CD4-positive, alpha-beta T cell (primary cell): Measurements from ENCODE around the gene HK1. TPM values are rescaled to one million over a fixed set of nuclear protein-coding genes. Genes with fewer than 3 reads are reported as not detected.
"Not testable (repeated sequence)": the region's sequence is repeated elsewhere in the genome, so short reads cannot be mapped to it uniquely, and the experiment has no call there.

Experiments used
- ATAC-seq: fragments of 200-7000 bp; cut with Tn5 transposase; one replicate; pipeline ENCODE4 v1.10.0; 2022; ENCODE audit warnings: mild to moderate bottlenecking; ENCODE audit not compliant: poor library complexity
- CTCF ChIA-PET: fragments of 350-600 bp; sonication (Branson Sonifier 250); formaldehyde crosslinking; loops from one replicate; lab custom pipeline; 2021; ENCODE audit warnings: antibody characterized with exemption, inconsistent platforms; lab: Charles Lee
- POLR2A ChIA-PET: fragments of 350-600 bp; sonication (Branson Sonifier 250); formaldehyde crosslinking; loops from one replicate; lab custom pipeline; 2021; ENCODE audit warnings: antibody characterized with exemption, inconsistent platforms; lab: Charles Lee
- DNase-seq, 14 experiments: peaks; one replicate each; pipeline ENCODE4 v3.0.0-alpha.2; 2013 to 2020; ENCODE audit warnings: mixed read lengths in 2 of 14
- H3K27ac ChIP-seq, 2 donors: one replicate each; pipeline versions ENCODE4 v1.5.1 to v1.7.0; 2013; ENCODE audit warnings: low read length in 2 of 2, low read depth in 1 of 2, mild to moderate bottlenecking in 1 of 2
- H3K27me3 ChIP-seq, 2 experiments: 1 replicate in 1 of 2; 2 replicates in 1 of 2; pipeline versions ENCODE4 v1.6.1 to v1.7.0; 2013; ENCODE audit warnings: low read length in 2 of 2, control low read depth in 1 of 2, mild to moderate bottlenecking in 1 of 2, moderate library complexity in 1 of 2; ENCODE audit not compliant: insufficient read depth in 2 of 2, control insufficient read depth in 1 of 2
- H3K36me3 ChIP-seq: one replicate; pipeline ENCODE4 v1.6.1; 2013; ENCODE audit warnings: low read length, control low read depth; ENCODE audit not compliant: insufficient read depth
- H3K4me1 ChIP-seq: one replicate; pipeline ENCODE4 v1.6.1; 2013; ENCODE audit warnings: low read length, control low read depth; ENCODE audit not compliant: insufficient read depth
- H3K4me3 ChIP-seq: one replicate; pipeline ENCODE4 v1.5.1; 2013; ENCODE audit warnings: mild to moderate bottlenecking, low read length, moderate library complexity
- H3K9me3 ChIP-seq, 2 experiments: 1 replicate in 1 of 2; 2 replicates in 1 of 2; pipeline versions ENCODE4 v1.6.1 to v1.7.0; 2013; ENCODE audit warnings: low read length in 2 of 2, mild to moderate bottlenecking in 2 of 2, control low read depth in 1 of 2, moderate library complexity in 1 of 2; ENCODE audit not compliant: control insufficient read depth in 1 of 2, insufficient read depth in 1 of 2
- H3K27ac Mint-ChIP-seq: one replicate; pipeline ENCODE4 v1.8.0; 2020; ENCODE audit warnings: mixed read lengths
- H3K27me3 Mint-ChIP-seq: one replicate; pipeline ENCODE4 v1.8.0; 2021; ENCODE audit warnings: mixed read lengths
- H3K36me3 Mint-ChIP-seq: one replicate; pipeline ENCODE4 v1.8.0; 2021; ENCODE audit warnings: low read depth, mixed read lengths
- H3K4me1 Mint-ChIP-seq: one replicate; pipeline ENCODE4 v1.8.0; 2021; ENCODE audit warnings: low read depth, mixed read lengths
- H3K4me3 Mint-ChIP-seq: one replicate; pipeline ENCODE4 v1.8.0; 2020; ENCODE audit warnings: mild to moderate bottlenecking, mixed read lengths
- H3K9me3 Mint-ChIP-seq: one replicate; pipeline ENCODE4 v1.8.0; 2020; ENCODE audit warnings: mixed read lengths
- intact Hi-C, 2 experiments: fragments of 100-400 bp; cut with DNase I in 1 of 2; cut with micrococcal nuclease in 1 of 2; formaldehyde crosslinking; loops; one replicate each; pipeline versions ENCODE4 v1.15.1 to v1.9.0; 2023 to 2025; cut with DNase I, micrococcal nuclease
- total RNA-seq, 174 experiments: library from RNA in 2 of 174; stranded (reverse) in 2 of 174; gene quantifications; one replicate each; pipeline ENCODE4 v1.2.3 and lab custom pipeline; 2021 to 2026
- TF ChIP-seq, protein P1 (sequence below): fragments of 200-600 bp; IDR thresholded peaks from one replicate; pipeline ENCODE4 v1.8.0; 2022; ENCODE audit warnings: antibody characterized with exemption, mild to moderate bottlenecking

The HK1 gene
- total RNA-seq, 2 experiments from 2014 or later, result 45.6 to 48.1 TPM

DNA sequence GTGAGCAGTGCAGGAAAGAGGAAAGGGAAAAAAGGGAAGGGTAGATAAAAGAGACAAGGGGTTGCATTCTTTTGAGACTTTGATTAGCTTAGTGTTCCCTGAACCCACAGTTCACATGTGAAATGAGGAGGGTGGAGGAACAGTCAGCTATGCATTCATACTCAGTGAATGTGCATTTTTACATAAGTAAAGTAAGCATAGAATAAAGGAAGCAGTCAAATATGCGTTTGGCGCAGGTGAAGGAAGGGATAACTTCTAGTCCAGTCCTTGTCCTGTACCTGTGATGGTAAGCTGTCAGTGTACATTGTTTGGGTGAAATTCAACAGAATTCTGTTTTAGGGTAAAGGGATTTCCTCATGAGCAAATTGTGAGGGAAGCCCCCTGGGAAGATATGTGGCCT lies 28.1 kb downstream of the HK1 start:
- H3K4me1 Mint-ChIP-seq, result no peaks in the 10 kb centered on the region

DNA sequence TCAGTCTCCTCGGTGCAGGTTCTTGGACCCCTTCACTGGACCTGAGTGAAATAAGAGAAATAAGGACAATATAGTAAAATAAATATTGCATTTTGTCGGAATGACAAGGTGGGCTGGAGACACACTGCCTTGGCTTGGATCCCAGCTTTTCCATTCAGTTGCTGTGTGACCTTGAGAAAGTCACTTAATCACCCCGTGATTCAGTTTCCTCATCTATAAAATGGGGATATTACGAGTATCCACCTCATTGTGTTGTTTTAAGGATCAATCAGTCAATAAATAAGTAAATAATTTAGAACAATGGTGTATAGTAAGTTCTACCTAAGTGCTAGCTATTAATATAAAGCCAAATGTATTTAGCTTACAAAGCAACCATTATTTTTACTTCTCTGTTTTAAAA lies 29.1 kb downstream of the HK1 start:
- Mint-ChIP-seq H3K27ac (no peak overlapping the region), H3K4me1 (no peaks in the 10 kb centered on the region), H3K9me3 (no peaks in the 10 kb centered on the region), H3K36me3 (no peaks in the 10 kb centered on the region), H3K27me3 (no peaks in the 10 kb centered on the region), H3K4me3 (no peak overlapping the region)
- H3K27me3 ChIP-seq, result no peaks in the 10 kb centered on the region
- ChIA-PET CTCF (interaction anchor here (2.1 kb wide), 1 partner anchor 85 kb away, joined by 6 read pairs; no protein-coding TSS in a partner anchor), POLR2A (no interaction called here)
- no peaks in the 10 kb centered on the region for H3K4me1 ChIP-seq
- H3K36me3 ChIP-seq, result no peaks in the 10 kb centered on the region
- H3K4me3 ChIP-seq, result no peak overlapping the region
- TF ChIP-seq, protein P1, sequence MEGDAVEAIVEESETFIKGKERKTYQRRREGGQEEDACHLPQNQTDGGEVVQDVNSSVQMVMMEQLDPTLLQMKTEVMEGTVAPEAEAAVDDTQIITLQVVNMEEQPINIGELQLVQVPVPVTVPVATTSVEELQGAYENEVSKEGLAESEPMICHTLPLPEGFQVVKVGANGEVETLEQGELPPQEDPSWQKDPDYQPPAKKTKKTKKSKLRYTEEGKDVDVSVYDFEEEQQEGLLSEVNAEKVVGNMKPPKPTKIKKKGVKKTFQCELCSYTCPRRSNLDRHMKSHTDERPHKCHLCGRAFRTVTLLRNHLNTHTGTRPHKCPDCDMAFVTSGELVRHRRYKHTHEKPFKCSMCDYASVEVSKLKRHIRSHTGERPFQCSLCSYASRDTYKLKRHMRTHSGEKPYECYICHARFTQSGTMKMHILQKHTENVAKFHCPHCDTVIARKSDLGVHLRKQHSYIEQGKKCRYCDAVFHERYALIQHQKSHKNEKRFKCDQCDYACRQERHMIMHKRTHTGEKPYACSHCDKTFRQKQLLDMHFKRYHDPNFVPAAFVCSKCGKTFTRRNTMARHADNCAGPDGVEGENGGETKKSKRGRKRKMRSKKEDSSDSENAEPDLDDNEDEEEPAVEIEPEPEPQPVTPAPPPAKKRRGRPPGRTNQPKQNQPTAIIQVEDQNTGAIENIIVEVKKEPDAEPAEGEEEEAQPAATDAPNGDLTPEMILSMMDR, result no peak
- intact Hi-C loops, result no loop called here
- DNase-seq, result no peak
- H3K9me3 ChIP-seq, result no peaks in the 10 kb centered on the region
- H3K27ac ChIP-seq, result no peak overlapping the region
- ATAC-seq, result no peak

More for the DNA sequence above, 28.1 kb downstream of the HK1 start:
- H3K9me3 Mint-ChIP-seq, result no peaks in the 10 kb centered on the region
- no peaks in the 10 kb centered on the region for H3K36me3 Mint-ChIP-seq
- H3K9me3 ChIP-seq, result no peaks in the 10 kb centered on the region
- H3K27ac ChIP-seq, result no peak overlapping the region
- DNase-seq, result no peak
- intact Hi-C loops, result no loop called here
- H3K27me3 ChIP-seq, result no peaks in the 10 kb centered on the region
- POLR2A ChIA-PET, result no interaction called here
- H3K27me3 Mint-ChIP-seq, result no peaks in the 10 kb centered on the region
- CTCF ChIA-PET, result interaction anchor here (2.1 kb wide), 1 partner anchor 86 kb away, joined by 6 read pairs; no protein-coding TSS in a partner anchor
- no peak overlapping the region for H3K4me3 ChIP-seq
- no peak for ATAC-seq
- no peaks in the 10 kb centered on the region for H3K4me1 ChIP-seq
- H3K36me3 ChIP-seq, result no peaks in the 10 kb centered on the region
- no peak overlapping the region for H3K27ac Mint-ChIP-seq
- TF ChIP-seq, protein P1, result no peak
- H3K4me3 Mint-ChIP-seq, result no peak overlapping the region

DNA sequence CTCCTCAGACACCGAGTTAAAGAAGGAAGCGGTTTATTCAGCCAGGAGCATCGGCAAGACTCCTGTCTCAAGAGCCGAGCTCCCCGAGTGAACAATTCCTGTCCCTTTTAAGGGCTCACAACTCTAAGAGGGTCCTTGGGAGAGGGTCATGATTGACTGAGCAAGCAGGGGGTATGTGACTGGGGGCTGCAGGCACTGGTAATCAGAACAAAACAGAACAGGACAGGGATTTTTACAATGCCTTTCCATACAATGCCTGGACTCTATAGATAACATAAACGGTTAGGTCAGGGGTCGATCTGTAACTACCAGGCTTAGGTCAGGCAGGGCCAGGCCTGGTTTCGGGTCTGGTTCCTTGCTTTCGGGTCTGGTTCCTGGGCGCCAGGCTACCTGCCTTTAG lies 30.0 kb downstream of the HK1 start:
- H3K9me3 Mint-ChIP-seq, H3K4me3 Mint-ChIP-seq, H3K27me3 ChIP-seq, H3K36me3 ChIP-seq, H3K27ac Mint-ChIP-seq, POLR2A ChIA-PET, intact Hi-C loops, H3K4me3 ChIP-seq, H3K36me3 Mint-ChIP-seq, H3K4me1 ChIP-seq, H3K27me3 Mint-ChIP-seq, DNase-seq, H3K27ac ChIP-seq, H3K9me3 ChIP-seq, ATAC-seq, H3K4me1 Mint-ChIP-seq: not testable (repeated sequence)
- CTCF ChIA-PET, result interaction anchor here (1.2 kb wide), 1 partner anchor 838 kb away, joined by 3 read pairs; no protein-coding TSS in a partner anchor

DNA sequence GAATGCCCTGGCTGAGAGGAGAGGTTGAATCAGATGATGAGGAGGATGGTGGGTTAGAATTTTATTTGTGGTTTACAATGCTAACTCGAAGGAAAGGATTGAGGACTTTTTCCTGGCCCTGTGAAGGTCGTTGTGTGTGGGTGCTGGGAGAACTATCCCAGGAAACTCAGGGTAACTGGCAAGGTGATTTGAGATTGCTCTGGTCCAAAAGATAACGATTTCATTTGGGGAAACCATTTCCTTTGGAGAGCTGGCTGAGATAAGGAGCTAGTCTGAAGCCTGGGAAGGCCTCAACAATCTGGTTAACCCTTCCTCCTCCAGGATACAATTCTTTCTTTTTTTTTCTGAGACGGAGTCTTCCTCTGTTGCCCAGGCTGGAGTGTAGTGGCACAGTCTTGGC lies 33.0 kb downstream of the HK1 start:
- peak overlapping the region; percentile 5 for H3K27ac Mint-ChIP-seq
- no peaks in the 10 kb centered on the region for H3K9me3 ChIP-seq
- H3K4me3 ChIP-seq, result no peak overlapping the region
- intact Hi-C loops, result no loop called here
- no peak overlapping the region for H3K4me3 Mint-ChIP-seq
- POLR2A ChIA-PET, result no interaction called here
- no peak overlapping the region for H3K27ac ChIP-seq
- CTCF ChIA-PET, result no interaction called here
- no peaks in the 10 kb centered on the region for H3K27me3 Mint-ChIP-seq
- DNase-seq (no peak), ATAC-seq (no peak)
- no peaks in the 10 kb centered on the region for H3K9me3 Mint-ChIP-seq
- no peaks in the 10 kb centered on the region for H3K4me1 ChIP-seq
- TF ChIP-seq, protein P1, result no peak
- no peaks in the 10 kb centered on the region for H3K27me3 ChIP-seq
- H3K4me1 Mint-ChIP-seq, result no peaks in the 10 kb centered on the region
- no peaks in the 10 kb centered on the region for H3K36me3 Mint-ChIP-seq
- H3K36me3 ChIP-seq, result no peaks in the 10 kb centered on the region
